HepG2 (cell line): Measurements from ENCODE around the gene CNTN2. TPM values are rescaled to one million over a fixed set of nuclear protein-coding genes. Genes with fewer than 3 reads are reported as not detected.

Experiments used
- ATAC-seq: fragments of 200-7000 bp; cut with Tn5 transposase; 3 replicates; pipeline ENCODE4 v1.9.1; 2020; ENCODE audit warnings: mild to moderate bottlenecking, moderate library complexity
- BruUV-seq: library from RNA; stranded (reverse); fragments of 400-500 nt; replicated peaks from 2 replicates; lab custom pipeline; 2021; lab: Mats Ljungman, UMichigan
- CTCF ChIA-PET: fragments of 300-600 bp; formaldehyde crosslinking; extraction: SDS; loops from one replicate; lab custom pipeline; 2021; ENCODE audit warnings: low total read pairs, inconsistent platforms, low intra/inter-chr PET ratio; lab: Yijun Ruan, JAX
- POLR2A ChIA-PET: fragments of 350-600 bp; sonication (Branson Sonifier 250); formaldehyde crosslinking; loops from one replicate; lab custom pipeline; 2020; ENCODE audit warnings: antibody characterized with exemption, inconsistent platforms; lab: Yijun Ruan, JAX
- DNase-seq: peaks from one replicate; pipeline ENCODE4 v3.0.0-alpha.2; 2015; ENCODE audit warnings: low spot score
- FAIRE-seq: peaks from 3 replicates; lab custom pipeline; 2011; peaks lifted over from hg19 to GRCh38; lab: Jason Lieb, UNC
- H2AFZ ChIP-seq: one replicate; pipeline ENCODE4 v1.6.1; 2011; ENCODE audit warnings: low read length, inconsistent platforms
- H3K27ac ChIP-seq: fragments of 300-600 bp; 3 replicates; pipeline ENCODE4 v1.8.0; 2011; ENCODE audit warnings: mixed run types, mild to moderate bottlenecking, mixed read lengths, low read length, inconsistent platforms; ENCODE audit not compliant: insufficient read depth; ENCODE audit errors: extremely low read length
- H3K27me3 ChIP-seq, 2 experiments: fragments of 200-600 bp in 1 of 2; 2 replicates in 1 of 2; 3 replicates in 1 of 2; pipeline versions ENCODE4 v1.6.0 to v1.8.0; 2011; ENCODE audit warnings: low read length in 2 of 2, mild to moderate bottlenecking in 2 of 2, moderate library complexity in 2 of 2, inconsistent platforms in 1 of 2; ENCODE audit not compliant: insufficient read depth in 2 of 2, control insufficient read depth in 1 of 2
- H3K36me3 ChIP-seq, 2 experiments: fragments of 200-600 bp in 1 of 2; replicated peaks in 1 of 2; 2 replicates in 1 of 2; 3 replicates in 1 of 2; pipeline versions ENCODE4 v1.5.1 to v1.8.0; 2011; ENCODE audit warnings: low read length in 2 of 2, inconsistent platforms in 1 of 2; ENCODE audit not compliant: insufficient read depth in 2 of 2, control insufficient read depth in 1 of 2
- H3K4me1 ChIP-seq: 2 replicates; pipeline ENCODE4 v1.5.1; 2012; ENCODE audit warnings: low read length, inconsistent platforms; ENCODE audit not compliant: insufficient read depth
- H3K4me2 ChIP-seq: 2 replicates; pipeline ENCODE4 v1.6.0; 2011; ENCODE audit warnings: low read depth, low read length, inconsistent platforms
- H3K4me3 ChIP-seq, 3 experiments: fragments of 200-600 bp in 1 of 3; sonication (generic), shearing (Covaris generic) in 1 of 3; replicated peaks in 1 of 3; 2 replicates each; pipeline ENCODE4 v1.5.1; 2011 to 2016; ENCODE audit warnings: low read length in 3 of 3, inconsistent platforms in 2 of 3, low read depth in 2 of 3, mild to moderate bottlenecking in 2 of 3, control low read depth in 1 of 3, mixed read lengths in 1 of 3; ENCODE audit not compliant: insufficient read depth in 1 of 3
- H3K79me2 ChIP-seq: one replicate; pipeline ENCODE4 v1.6.1; 2011; ENCODE audit warnings: low read length, inconsistent platforms; ENCODE audit not compliant: insufficient read depth
- H3K9ac ChIP-seq: 2 replicates; pipeline ENCODE4 v1.6.0; 2011; ENCODE audit warnings: mild to moderate bottlenecking, low read depth, low read length, inconsistent platforms; ENCODE audit not compliant: insufficient read depth
- H3K9me3 ChIP-seq: 2 replicates; pipeline ENCODE4 v1.5.1; 2012; ENCODE audit warnings: mild to moderate bottlenecking, low read length
- H4K20me1 ChIP-seq: 2 replicates; pipeline ENCODE4 v1.6.0; 2011; ENCODE audit warnings: inconsistent platforms, mild to moderate bottlenecking, low read length, moderate library complexity; ENCODE audit not compliant: insufficient read depth
- STAG1 ChIP-seq: sonication (generic); formaldehyde crosslinking; IDR thresholded peaks from 2 replicates; pipeline ENCODE4 v1.4.0; 2020; ENCODE audit warnings: missing genetic modification reagents
- ZNF263 ChIP-seq: sonication (generic); formaldehyde crosslinking; IDR thresholded peaks from 2 replicates; pipeline ENCODE4 v1.4.0; 2020; ENCODE audit warnings: missing genetic modification reagents
- WGBS: methylation state at CpG from one replicate; pipeline ENCODE4 v1.1.6; 2017; ENCODE audit warnings: low lambda C conversion rate; 5-methylcytosine and 5-hydroxymethylcytosine counted together
- in situ Hi-C: cut with HindIII; loops from 2 replicates; pipeline ENCODE4 v1.10.0; 2017; ENCODE audit warnings: low pct_unique_long_range_greater_than_20kb; ENCODE audit not compliant: extremely low pct_ligation_motif_present
- intact Hi-C: fragments of 100-400 bp; cut with micrococcal nuclease; formaldehyde crosslinking; loops from one replicate; pipeline ENCODE4 v1.10.0; 2022; ENCODE audit not compliant: unreplicated experiment
- polyA plus RNA-seq, 8 experiments: library from polyadenylated mRNA; depleted of rRNA in 3 of 8; stranded (reverse) in 7 of 8; unstranded in 1 of 8; fragments of >200 nt; fragmentation: Illumina TruSeq in 4 of 8; extraction: Trizol in 4 of 8; gene quantifications; 2 replicates each; pipeline versions ENCODE4 v1.2.1 to v1.2.3, GENCODE V29; 2011 to 2016; ENCODE audit warnings: low read depth in 4 of 8, missing spikeins in 1 of 8, mixed read lengths in 1 of 8; ENCODE audit not compliant: insufficient read depth in 1 of 8
- total RNA-seq, 5 experiments: library from RNA; depleted of rRNA; stranded (reverse); fragments of >200 nt; fragmentation: Illumina TruSeq; extraction: Trizol; gene quantifications; 2 replicates each; pipeline ENCODE4 v1.2.3, GENCODE V29; 2016; ENCODE audit warnings: low read depth in 1 of 5
- TF ChIP-seq, protein P1 (sequence below): sonication (generic); formaldehyde crosslinking; IDR thresholded peaks from 2 replicates; pipeline ENCODE4 v1.5.0; 2020; ENCODE audit warnings: mild to moderate bottlenecking, missing genetic modification reagents, moderate library complexity
- TF ChIP-seq, protein P2 (sequence below): sonication (generic); formaldehyde crosslinking; IDR thresholded peaks from 2 replicates; pipeline ENCODE4 v1.4.0; 2020; ENCODE audit warnings: missing genetic modification reagents

CNTN2 gene
- total and polyA plus RNA-seq, 2 of the 13 experiments (the other 11 are each of a cell fraction or from before 2014, with no cell fraction given) = not detected

DNA sequence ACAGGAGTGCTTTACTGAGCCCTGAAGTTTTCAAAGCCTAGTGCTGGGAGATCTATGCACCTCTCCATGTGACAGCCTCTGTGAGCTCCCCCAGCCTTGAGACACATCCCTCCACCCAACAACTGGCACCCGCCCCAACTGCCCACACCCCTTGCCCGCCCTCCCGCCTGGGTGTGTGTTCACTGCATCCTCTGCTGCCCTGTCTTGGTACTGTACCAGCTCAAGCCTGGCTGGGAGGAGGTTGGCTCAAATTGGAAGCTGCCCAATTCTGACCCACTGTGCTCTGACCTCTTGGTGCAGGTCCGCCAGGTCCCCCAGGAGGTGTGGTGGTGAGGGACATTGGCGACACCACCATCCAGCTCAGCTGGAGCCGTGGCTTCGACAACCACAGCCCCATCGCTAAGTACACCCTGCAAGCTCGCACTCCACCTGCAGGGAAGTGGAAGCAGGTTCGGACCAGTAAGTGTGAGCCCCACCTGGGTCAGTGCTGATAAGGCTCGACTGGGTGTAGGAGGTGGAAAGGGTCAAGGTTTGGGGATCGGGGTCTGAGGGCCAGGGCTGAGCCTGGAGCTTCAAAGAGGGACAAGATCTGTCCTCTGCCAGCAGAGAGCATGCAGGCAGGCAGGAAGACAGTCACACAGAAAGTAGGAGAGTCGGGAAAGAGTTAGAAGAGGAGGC, 23.3 kb downstream of the CNTN2 start:
- Histone ChIP-seq H3K4me2 (no peak overlapping the region), H3K9ac (no peak overlapping the region), H3K4me3 (no peak overlapping the region), H4K20me1 (no peaks in the 10 kb centered on the region), H2AFZ (no peak overlapping the region), H3K79me2 (no peaks in the 10 kb centered on the region), H3K9me3 (no peaks in the 10 kb centered on the region), H3K27ac (no peak overlapping the region), H3K36me3 (no peaks in the 10 kb centered on the region), H3K4me1 (no peaks in the 10 kb centered on the region), H3K27me3 (peaks cover 0 to 19% of the 10 kb centered on the region in 2 experiments; a peak in 3 of 5 replicates)
- DNase-seq = no peak
- no TSS peak for BruUV-seq
- WGBS = 6% methylated on average over 8 of the region's 13 CpGs
- TF ChIP-seq STAG1 (CRISPR knock-in tag) = peak; percentile 11; the same call in 1 of the 2 replicates
- TF ChIP-seq ZNF263 (CRISPR knock-in tag) = no peak
- TF ChIP-seq, protein P1, sequence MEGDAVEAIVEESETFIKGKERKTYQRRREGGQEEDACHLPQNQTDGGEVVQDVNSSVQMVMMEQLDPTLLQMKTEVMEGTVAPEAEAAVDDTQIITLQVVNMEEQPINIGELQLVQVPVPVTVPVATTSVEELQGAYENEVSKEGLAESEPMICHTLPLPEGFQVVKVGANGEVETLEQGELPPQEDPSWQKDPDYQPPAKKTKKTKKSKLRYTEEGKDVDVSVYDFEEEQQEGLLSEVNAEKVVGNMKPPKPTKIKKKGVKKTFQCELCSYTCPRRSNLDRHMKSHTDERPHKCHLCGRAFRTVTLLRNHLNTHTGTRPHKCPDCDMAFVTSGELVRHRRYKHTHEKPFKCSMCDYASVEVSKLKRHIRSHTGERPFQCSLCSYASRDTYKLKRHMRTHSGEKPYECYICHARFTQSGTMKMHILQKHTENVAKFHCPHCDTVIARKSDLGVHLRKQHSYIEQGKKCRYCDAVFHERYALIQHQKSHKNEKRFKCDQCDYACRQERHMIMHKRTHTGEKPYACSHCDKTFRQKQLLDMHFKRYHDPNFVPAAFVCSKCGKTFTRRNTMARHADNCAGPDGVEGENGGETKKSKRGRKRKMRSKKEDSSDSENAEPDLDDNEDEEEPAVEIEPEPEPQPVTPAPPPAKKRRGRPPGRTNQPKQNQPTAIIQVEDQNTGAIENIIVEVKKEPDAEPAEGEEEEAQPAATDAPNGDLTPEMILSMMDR (CRISPR knock-in tag) = peak; percentile 46
- TF ChIP-seq, protein P2, sequence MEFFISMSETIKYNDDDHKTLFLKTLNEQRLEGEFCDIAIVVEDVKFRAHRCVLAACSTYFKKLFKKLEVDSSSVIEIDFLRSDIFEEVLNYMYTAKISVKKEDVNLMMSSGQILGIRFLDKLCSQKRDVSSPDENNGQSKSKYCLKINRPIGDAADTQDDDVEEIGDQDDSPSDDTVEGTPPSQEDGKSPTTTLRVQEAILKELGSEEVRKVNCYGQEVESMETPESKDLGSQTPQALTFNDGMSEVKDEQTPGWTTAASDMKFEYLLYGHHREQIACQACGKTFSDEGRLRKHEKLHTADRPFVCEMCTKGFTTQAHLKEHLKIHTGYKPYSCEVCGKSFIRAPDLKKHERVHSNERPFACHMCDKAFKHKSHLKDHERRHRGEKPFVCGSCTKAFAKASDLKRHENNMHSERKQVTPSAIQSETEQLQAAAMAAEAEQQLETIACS = no peak
- in situ Hi-C loops = loop anchor here (10.0 kb wide), 1 partner anchor 189 kb away; no protein-coding TSS in a partner anchor
- peak; percentile 55 for ATAC-seq
- CTCF ChIA-PET = no interaction called here
- intact Hi-C loops = no loop called here
- FAIRE-seq = no peak
- POLR2A ChIA-PET = no interaction called here
